Measurements from ENCODE around the gene GSE1.

DNA sequence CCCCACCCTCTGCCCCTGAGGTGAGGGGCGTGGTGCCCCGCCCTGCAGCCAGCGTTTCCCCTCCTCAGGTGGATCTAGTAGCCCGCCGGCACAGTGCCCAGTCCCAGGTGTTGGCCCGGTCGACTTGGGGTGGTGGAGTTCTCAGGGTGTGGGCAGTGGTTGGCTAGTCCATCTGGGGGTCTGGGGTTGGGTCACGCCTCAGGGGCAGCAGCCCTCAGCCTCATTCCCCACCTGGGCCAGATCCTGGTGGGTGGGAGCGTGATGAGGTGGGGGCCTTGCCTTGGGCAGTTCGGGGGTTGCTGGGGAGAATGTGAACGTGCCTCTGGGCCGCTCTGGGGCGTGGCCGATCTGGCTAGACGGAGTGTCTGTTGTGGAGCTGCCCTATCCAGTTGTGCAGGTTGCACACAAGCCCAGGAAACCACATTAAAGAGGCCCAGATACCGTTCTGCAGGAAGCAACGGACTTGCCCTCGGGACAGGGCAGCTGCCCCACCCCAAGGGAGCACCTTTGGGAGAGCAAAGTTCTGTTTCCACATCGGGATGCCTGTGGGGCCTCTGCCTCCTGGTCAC is 32.0 kb downstream of the GSE1 start:
- TF ChIP-seq POLR2AphosphoS5 (IDR thresholded peaks at IDR 0.05; ENCODE audit: low read depth, low read length) (no peak), POLR2A (IDR thresholded peaks at IDR 0.05; ENCODE audit: low read depth, low read length) (no peak)

Data from GM12892 (cell line).